ENCODE measurements around the gene PIP5KL1.

GRCh38 chr9:127870887-127871286 lies 59.7 kb downstream of the PIP5KL1 start:
- no peak for TF ChIP-seq CTCF (IDR thresholded peaks at IDR 0.05)
- no peak for TF ChIP-seq POLR2AphosphoS5 (IDR thresholded peaks at IDR 0.05)
- TF ChIP-seq EP300 (IDR thresholded peaks at IDR 0.05), result no peak
